OCI-LY3 (cell line): ENCODE results near the gene SPAG6.

Source experiments
- H2AFZ ChIP-seq: fragments of 200-600, 300-600 bp; shearing (Covaris generic); 2 replicates; pipeline ENCODE4 v1.6.0; 2014; ENCODE audit warnings: antibody characterized with exemption, low read depth, low read length
- H3K27ac ChIP-seq: fragments of 200-600, 300-600 bp; sonication (generic); 2 replicates; pipeline ENCODE4 v1.5.1; 2014; ENCODE audit warnings: mild to moderate bottlenecking, low read length, moderate library complexity, mixed read lengths
- H3K27me3 ChIP-seq: fragments of 200-600, 300-600 bp; sonication (generic); 2 replicates; pipeline ENCODE4 v1.6.1; 2014; ENCODE audit warnings: low read depth, low read length, mixed read lengths
- H3K36me3 ChIP-seq: fragments of 200-600, 300-600 bp; sonication (generic); replicated peaks from 2 replicates; pipeline ENCODE3; 2014; ENCODE audit warnings: low read depth, low read length, mixed read lengths
- H3K4me1 ChIP-seq: fragments of 300-600, 200-600 bp; sonication (generic); 2 replicates; pipeline ENCODE4 v1.6.1; 2014; ENCODE audit warnings: low read length, mixed read lengths
- H3K4me2 ChIP-seq: fragments of 200-600, 300-600 bp; sonication (generic); 2 replicates; pipeline ENCODE4 v1.6.1; 2014; ENCODE audit warnings: low read length, mixed read lengths
- H3K4me3 ChIP-seq: fragments of 300-600, 200-600 bp; sonication (generic); 2 replicates; pipeline ENCODE4 v1.5.1; 2014; ENCODE audit warnings: antibody characterized with exemption, mild to moderate bottlenecking, low read length, moderate library complexity
- H3K79me2 ChIP-seq: fragments of 300-600, 200-600 bp; shearing (Covaris generic); 2 replicates; pipeline ENCODE4 v1.6.1; 2014; ENCODE audit warnings: mild to moderate bottlenecking, low read length, mixed read lengths
- H3K9ac ChIP-seq: fragments of 300-600, 200-600 bp; shearing (Covaris generic); 2 replicates; pipeline ENCODE4 v1.6.0; 2014; ENCODE audit warnings: mild to moderate bottlenecking, low read length, moderate library complexity
- H3K9me3 ChIP-seq: fragments of 200-600, 300-600 bp; shearing (Covaris generic); 2 replicates; pipeline ENCODE4 v1.6.1; 2014; ENCODE audit warnings: low read length, mixed read lengths; ENCODE audit not compliant: insufficient read depth
- H4K20me1 ChIP-seq: fragments of 200-600, 300-600 bp; sonication (generic); 2 replicates; pipeline ENCODE4 v1.6.1; 2016; ENCODE audit warnings: low read length, mixed read lengths; ENCODE audit not compliant: insufficient read depth
- EZH2phosphoT487 ChIP-seq: fragments of 200-600 bp; shearing (Covaris generic); IDR thresholded peaks from 2 replicates; pipeline ENCODE4 v1.6.1; 2018; ENCODE audit warnings: antibody characterized with exemption, mixed run types, low read depth
- TF ChIP-seq, protein P1 (sequence below): fragments of 200-600, 300-600 bp; sonication (generic); IDR thresholded peaks from 2 replicates; pipeline ENCODE4 v1.5.1; 2014; ENCODE audit warnings: antibody characterized with exemption, low read length, low read depth

SPAG6 gene

DNA sequence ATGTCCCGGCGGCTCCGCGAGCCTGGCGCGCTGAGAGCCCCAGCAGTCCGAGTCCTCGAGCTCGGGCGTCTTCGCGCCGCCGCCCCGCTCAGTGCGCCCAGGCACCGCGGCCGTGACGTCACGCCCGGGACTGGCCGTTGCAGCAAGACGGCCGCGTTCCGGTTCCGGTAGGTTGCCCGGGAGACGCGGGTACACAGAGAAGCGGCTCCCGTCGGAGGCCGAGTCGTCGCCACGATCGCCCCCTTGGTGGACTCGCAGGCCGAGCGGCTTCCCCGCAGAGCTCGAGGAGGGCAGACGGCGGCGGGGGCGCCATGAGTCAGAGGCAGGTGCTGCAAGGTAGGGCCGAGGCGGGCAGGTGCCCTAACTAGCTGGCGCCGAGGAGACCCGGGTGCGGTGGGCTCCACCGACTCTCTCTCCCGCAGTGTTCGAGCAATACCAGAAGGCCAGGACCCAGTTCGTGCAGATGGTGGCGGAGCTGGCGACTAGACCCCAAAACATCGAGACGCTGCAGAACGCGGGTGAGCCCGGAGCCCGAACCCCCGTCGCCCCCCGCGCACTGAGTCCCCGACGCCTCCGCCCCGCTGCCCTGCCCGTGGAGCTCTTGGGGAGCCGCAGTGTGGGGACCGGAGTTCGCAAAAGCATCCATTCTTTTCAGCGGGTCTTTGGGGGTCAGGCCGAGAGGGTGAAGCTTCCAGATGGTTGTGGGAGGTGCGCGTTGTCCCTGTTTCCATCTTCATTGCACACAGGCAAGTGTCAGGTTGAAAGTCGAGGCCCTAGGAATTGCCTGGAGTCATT is at the start of gene SPAG6:
Gene SPAG6, plus strand, starts transcription at position 196 of the 795 bp plus-strand sequence. Its CDS starts 116 bp downstream, at position 312.
- H3K4me3 ChIP-seq: peak within 1 kb of the TSS; percentile 56; the same call in 1 of the 2 replicates

DNA sequence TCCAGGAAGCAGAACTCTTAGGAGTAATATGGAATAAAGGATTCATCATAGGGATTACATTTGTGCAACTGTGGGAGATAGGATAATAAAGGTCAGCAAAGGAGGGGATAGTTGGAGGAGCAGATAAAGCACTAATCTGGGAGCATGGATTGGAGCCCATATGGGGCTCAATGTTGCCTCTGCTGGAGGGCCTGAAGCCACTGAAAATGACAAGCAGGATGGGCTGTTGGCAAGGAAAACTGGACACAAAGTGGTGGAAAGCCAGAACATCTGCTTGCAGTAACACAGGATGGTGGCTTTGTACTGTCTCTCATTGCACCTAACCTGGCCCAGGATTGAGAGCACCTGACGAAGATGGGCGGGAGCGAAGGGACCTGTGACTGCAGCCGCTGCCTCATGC is 44.1 kb upstream of the SPAG6 start:
- Histone ChIP-seq H2AFZ (no peak overlapping the region), H3K36me3 (no peaks in the 10 kb centered on the region), H3K9ac (no peak overlapping the region)

More for the DNA sequence above, at the start of gene SPAG6:
- Histone ChIP-seq H3K27me3 (peaks cover 8% of the 10 kb centered on the region; the same call in 1 of the 2 replicates), H3K4me2 (peak within 1 kb of the TSS; percentile 59), H2AFZ (no peak within 1 kb of the TSS), H4K20me1 (no peaks in the 10 kb centered on the region), H3K36me3 (no peaks in the 10 kb centered on the region), H3K27ac (no peak within 1 kb of the TSS), H3K4me1 (peaks cover 35% of the 10 kb centered on the region), H3K9me3 (no peaks in the 10 kb centered on the region), H3K9ac (no peak within 1 kb of the TSS), H3K79me2 (no peaks in the 10 kb centered on the region)
- no peak for TF ChIP-seq EZH2phosphoT487
- TF ChIP-seq, protein P1, sequence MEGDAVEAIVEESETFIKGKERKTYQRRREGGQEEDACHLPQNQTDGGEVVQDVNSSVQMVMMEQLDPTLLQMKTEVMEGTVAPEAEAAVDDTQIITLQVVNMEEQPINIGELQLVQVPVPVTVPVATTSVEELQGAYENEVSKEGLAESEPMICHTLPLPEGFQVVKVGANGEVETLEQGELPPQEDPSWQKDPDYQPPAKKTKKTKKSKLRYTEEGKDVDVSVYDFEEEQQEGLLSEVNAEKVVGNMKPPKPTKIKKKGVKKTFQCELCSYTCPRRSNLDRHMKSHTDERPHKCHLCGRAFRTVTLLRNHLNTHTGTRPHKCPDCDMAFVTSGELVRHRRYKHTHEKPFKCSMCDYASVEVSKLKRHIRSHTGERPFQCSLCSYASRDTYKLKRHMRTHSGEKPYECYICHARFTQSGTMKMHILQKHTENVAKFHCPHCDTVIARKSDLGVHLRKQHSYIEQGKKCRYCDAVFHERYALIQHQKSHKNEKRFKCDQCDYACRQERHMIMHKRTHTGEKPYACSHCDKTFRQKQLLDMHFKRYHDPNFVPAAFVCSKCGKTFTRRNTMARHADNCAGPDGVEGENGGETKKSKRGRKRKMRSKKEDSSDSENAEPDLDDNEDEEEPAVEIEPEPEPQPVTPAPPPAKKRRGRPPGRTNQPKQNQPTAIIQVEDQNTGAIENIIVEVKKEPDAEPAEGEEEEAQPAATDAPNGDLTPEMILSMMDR: no peak

DNA sequence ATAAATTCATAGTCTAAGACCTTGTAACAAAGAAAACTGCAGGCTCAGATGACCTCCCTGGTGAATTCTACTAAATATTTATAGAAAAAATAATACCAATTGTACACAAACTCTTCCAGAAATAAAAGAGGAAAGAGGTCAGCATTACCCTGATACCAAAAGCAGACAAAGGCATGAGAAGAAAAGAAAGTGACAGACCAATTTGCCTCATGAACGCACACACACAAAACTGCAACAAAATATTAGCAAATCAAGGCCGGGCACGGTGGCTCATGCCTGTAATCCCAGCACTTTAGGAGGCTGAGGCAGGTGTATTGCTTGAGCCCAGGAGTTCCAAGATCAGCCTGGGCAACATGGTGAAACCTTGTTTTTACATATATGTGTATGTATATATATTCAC is 41.8 kb upstream of the SPAG6 start:
- no peak overlapping the region for H3K27ac ChIP-seq
- no peak overlapping the region for H2AFZ ChIP-seq
- no peaks in the 10 kb centered on the region for H3K36me3 ChIP-seq
- peaks cover 6% of the 10 kb centered on the region for H3K4me1 ChIP-seq
- H3K4me2 ChIP-seq: no peak overlapping the region
- no peaks in the 10 kb centered on the region for H3K79me2 ChIP-seq
- H3K9ac ChIP-seq: no peak overlapping the region
- H4K20me1 ChIP-seq: no peaks in the 10 kb centered on the region
- no peaks in the 10 kb centered on the region for H3K9me3 ChIP-seq
- no peaks in the 10 kb centered on the region for H3K27me3 ChIP-seq
- TF ChIP-seq, protein P1: no peak
- no peak for TF ChIP-seq EZH2phosphoT487
- H3K4me3 ChIP-seq: no peak overlapping the region

More for the DNA sequence above, 44.1 kb upstream of the SPAG6 start:
- TF ChIP-seq, protein P1: no peak
- TF ChIP-seq EZH2phosphoT487: no peak
- no peak overlapping the region for H3K4me2 ChIP-seq
- no peaks in the 10 kb centered on the region for H3K9me3 ChIP-seq
- no peaks in the 10 kb centered on the region for H4K20me1 ChIP-seq
- H3K27ac ChIP-seq: no peak overlapping the region
- no peak overlapping the region for H3K4me3 ChIP-seq
- H3K27me3 ChIP-seq: no peaks in the 10 kb centered on the region
- no peaks in the 10 kb centered on the region for H3K79me2 ChIP-seq
- H3K4me1 ChIP-seq: no peaks in the 10 kb centered on the region

- Histone ChIP-seq H3K4me1 (peaks cover 8% of the 10 kb centered on the region), H3K4me2 (no peak overlapping the region), H3K9me3 (no peaks in the 10 kb centered on the region), H3K9ac (no peak overlapping the region), H3K27ac (no peak overlapping the region), H4K20me1 (no peaks in the 10 kb centered on the region), H3K27me3 (no peaks in the 10 kb centered on the region), H3K4me3 (no peak overlapping the region), H3K36me3 (no peaks in the 10 kb centered on the region), H3K79me2 (no peaks in the 10 kb centered on the region), H2AFZ (no peak overlapping the region)
- TF ChIP-seq EZH2phosphoT487: no peak
- TF ChIP-seq, protein P1: no peak
These were observed 39.6 kb upstream of the SPAG6 start for GRCh38 chr10:22305721-22306120.
